HepG2 (cell line): ENCODE data around the gene PODXL. TPM values are rescaled to one million over a fixed set of nuclear protein-coding genes. Genes with fewer than 3 reads are reported as not detected.

ENCODE experiments used
- ATAC-seq: fragments of 200-7000 bp; cut with Tn5 transposase; 3 replicates; pipeline ENCODE4 v1.9.1; 2020; ENCODE audit warnings: mild to moderate bottlenecking, moderate library complexity
- BruUV-seq: library from RNA; stranded (reverse); fragments of 400-500 nt; replicated peaks from 2 replicates; lab custom pipeline; 2021; lab: Mats Ljungman, UMichigan
- CTCF ChIA-PET: fragments of 300-600 bp; formaldehyde crosslinking; extraction: SDS; loops from one replicate; lab custom pipeline; 2021; ENCODE audit warnings: low total read pairs, inconsistent platforms, low intra/inter-chr PET ratio; lab: Yijun Ruan, JAX
- POLR2A ChIA-PET: fragments of 350-600 bp; sonication (Branson Sonifier 250); formaldehyde crosslinking; loops from one replicate; lab custom pipeline; 2020; ENCODE audit warnings: antibody characterized with exemption, inconsistent platforms; lab: Yijun Ruan, JAX
- DNase-seq: peaks from one replicate; pipeline ENCODE4 v3.0.0-alpha.2; 2015; ENCODE audit warnings: low spot score
- FAIRE-seq: peaks from 3 replicates; lab custom pipeline; 2011; peaks lifted over from hg19 to GRCh38; lab: Jason Lieb, UNC
- H2AFZ ChIP-seq: one replicate; pipeline ENCODE4 v1.6.1; 2011; ENCODE audit warnings: low read length, inconsistent platforms
- H3K27ac ChIP-seq: fragments of 300-600 bp; 3 replicates; pipeline ENCODE4 v1.8.0; 2011; ENCODE audit warnings: mixed run types, mild to moderate bottlenecking, mixed read lengths, low read length, inconsistent platforms; ENCODE audit not compliant: insufficient read depth; ENCODE audit errors: extremely low read length
- H3K27me3 ChIP-seq, 2 experiments: fragments of 200-600 bp in 1 of 2; 2 replicates in 1 of 2; 3 replicates in 1 of 2; pipeline versions ENCODE4 v1.6.0 to v1.8.0; 2011; ENCODE audit warnings: low read length in 2 of 2, mild to moderate bottlenecking in 2 of 2, moderate library complexity in 2 of 2, inconsistent platforms in 1 of 2; ENCODE audit not compliant: insufficient read depth in 2 of 2, control insufficient read depth in 1 of 2
- H3K36me3 ChIP-seq, 2 experiments: fragments of 200-600 bp in 1 of 2; replicated peaks in 1 of 2; 2 replicates in 1 of 2; 3 replicates in 1 of 2; pipeline versions ENCODE4 v1.5.1 to v1.8.0; 2011; ENCODE audit warnings: low read length in 2 of 2, inconsistent platforms in 1 of 2; ENCODE audit not compliant: insufficient read depth in 2 of 2, control insufficient read depth in 1 of 2
- H3K4me1 ChIP-seq: 2 replicates; pipeline ENCODE4 v1.5.1; 2012; ENCODE audit warnings: low read length, inconsistent platforms; ENCODE audit not compliant: insufficient read depth
- H3K4me2 ChIP-seq: 2 replicates; pipeline ENCODE4 v1.6.0; 2011; ENCODE audit warnings: low read depth, low read length, inconsistent platforms
- H3K4me3 ChIP-seq, 3 experiments: fragments of 200-600 bp in 1 of 3; sonication (generic), shearing (Covaris generic) in 1 of 3; replicated peaks in 1 of 3; 2 replicates each; pipeline ENCODE4 v1.5.1; 2011 to 2016; ENCODE audit warnings: low read length in 3 of 3, inconsistent platforms in 2 of 3, low read depth in 2 of 3, mild to moderate bottlenecking in 2 of 3, control low read depth in 1 of 3, mixed read lengths in 1 of 3; ENCODE audit not compliant: insufficient read depth in 1 of 3
- H3K79me2 ChIP-seq: one replicate; pipeline ENCODE4 v1.6.1; 2011; ENCODE audit warnings: low read length, inconsistent platforms; ENCODE audit not compliant: insufficient read depth
- H3K9ac ChIP-seq: 2 replicates; pipeline ENCODE4 v1.6.0; 2011; ENCODE audit warnings: mild to moderate bottlenecking, low read depth, low read length, inconsistent platforms; ENCODE audit not compliant: insufficient read depth
- H3K9me3 ChIP-seq: 2 replicates; pipeline ENCODE4 v1.5.1; 2012; ENCODE audit warnings: mild to moderate bottlenecking, low read length
- H4K20me1 ChIP-seq: 2 replicates; pipeline ENCODE4 v1.6.0; 2011; ENCODE audit warnings: inconsistent platforms, mild to moderate bottlenecking, low read length, moderate library complexity; ENCODE audit not compliant: insufficient read depth
- ETS1 ChIP-seq: sonication (generic); formaldehyde crosslinking; IDR thresholded peaks from 2 replicates; pipeline ENCODE4 v1.4.0; 2020; ENCODE audit warnings: missing genetic modification reagents
- GATAD1 ChIP-seq: IDR thresholded peaks from 2 replicates; pipeline ENCODE4 v1.6.1; 2016; ENCODE audit warnings: missing genetic modification reagents, missing compliant biosample characterization
- GPN1 ChIP-seq: sonication (generic); formaldehyde crosslinking; IDR thresholded peaks from 2 replicates; pipeline ENCODE4 v1.5.1; 2020; ENCODE audit warnings: missing genetic modification reagents, borderline replicate concordance
- KDM5A ChIP-seq: fragments of 200-600 bp; sonication (generic); IDR thresholded peaks from 2 replicates; pipeline ENCODE4 v1.7.0; 2018; ENCODE audit warnings: antibody characterized with exemption, mild to moderate bottlenecking, low read length, borderline replicate concordance
- KLF13 ChIP-seq: sonication (generic); formaldehyde crosslinking; IDR thresholded peaks from 2 replicates; pipeline ENCODE4 v1.4.0; 2020; ENCODE audit warnings: mild to moderate bottlenecking, missing genetic modification reagents
- POLR2AphosphoS5 ChIP-seq: IDR thresholded peaks from 2 replicates; pipeline ENCODE4 v1.6.1; 2012; ENCODE audit warnings: low read depth, low read length
- SRY ChIP-seq: sonication (generic); formaldehyde crosslinking; IDR thresholded peaks from 2 replicates; pipeline ENCODE4 v1.8.0; 2022; ENCODE audit warnings: mild to moderate bottlenecking, missing genetic modification reagents
- ZNF329 ChIP-seq: sonication (generic); formaldehyde crosslinking; IDR thresholded peaks from 2 replicates; pipeline ENCODE4 v1.9.0; 2021; ENCODE audit warnings: low read depth, mild to moderate bottlenecking, missing genetic modification reagents
- ZNF839 ChIP-seq: sonication (generic); formaldehyde crosslinking; IDR thresholded peaks from 2 replicates; pipeline ENCODE4 v1.4.0; 2020; ENCODE audit warnings: missing genetic modification reagents, mild to moderate bottlenecking, borderline replicate concordance
- ZSCAN25 ChIP-seq: sonication (generic); formaldehyde crosslinking; IDR thresholded peaks from 2 replicates; pipeline ENCODE4 v1.8.0; 2022; ENCODE audit warnings: mild to moderate bottlenecking, missing genetic modification reagents
- WGBS: methylation state at CpG from one replicate; pipeline ENCODE4 v1.1.6; 2017; ENCODE audit warnings: low lambda C conversion rate; 5-methylcytosine and 5-hydroxymethylcytosine counted together
- in situ Hi-C: cut with HindIII; loops from 2 replicates; pipeline ENCODE4 v1.10.0; 2017; ENCODE audit warnings: low pct_unique_long_range_greater_than_20kb; ENCODE audit not compliant: extremely low pct_ligation_motif_present
- intact Hi-C: fragments of 100-400 bp; cut with micrococcal nuclease; formaldehyde crosslinking; loops from one replicate; pipeline ENCODE4 v1.10.0; 2022; ENCODE audit not compliant: unreplicated experiment
- polyA plus RNA-seq, 8 experiments: library from polyadenylated mRNA; depleted of rRNA in 3 of 8; stranded (reverse) in 7 of 8; unstranded in 1 of 8; fragments of >200 nt; fragmentation: Illumina TruSeq in 4 of 8; extraction: Trizol in 4 of 8; gene quantifications; 2 replicates each; pipeline versions ENCODE4 v1.2.1 to v1.2.3, GENCODE V29; 2011 to 2016; ENCODE audit warnings: low read depth in 4 of 8, missing spikeins in 1 of 8, mixed read lengths in 1 of 8; ENCODE audit not compliant: insufficient read depth in 1 of 8
- total RNA-seq, 5 experiments: library from RNA; depleted of rRNA; stranded (reverse); fragments of >200 nt; fragmentation: Illumina TruSeq; extraction: Trizol; gene quantifications; 2 replicates each; pipeline ENCODE4 v1.2.3, GENCODE V29; 2016; ENCODE audit warnings: low read depth in 1 of 5

PODXL gene
- total and polyA plus RNA-seq, 2 of the 13 experiments (the other 11 are each of a cell fraction or from before 2014, with no cell fraction given) = 0.22 to 0.54 TPM

GRCh38 chr7:131596785-131597184 lies 40.4 kb upstream of the PODXL start:
- no peaks in the 10 kb centered on the region for H3K9me3 ChIP-seq
- CTCF ChIA-PET = no interaction called here
- FAIRE-seq (no peak), ATAC-seq (no peak), DNase-seq (no peak)
- H3K4me2 ChIP-seq = no peak overlapping the region
- no TSS peak for BruUV-seq
- no peaks in the 10 kb centered on the region for H3K36me3 ChIP-seq
- H3K27ac ChIP-seq = no peak overlapping the region
- no peak overlapping the region for H3K9ac ChIP-seq
- no peak for TF ChIP-seq ZSCAN25
- TF ChIP-seq POLR2AphosphoS5 = no peak
- no peak for TF ChIP-seq GATAD1 (CRISPR knock-in tag)
- no peak for TF ChIP-seq ETS1 (CRISPR knock-in tag)
- no peak for TF ChIP-seq ZNF329
- TF ChIP-seq SRY (CRISPR knock-in tag) = no peak
- no peak for TF ChIP-seq ZNF839 (CRISPR knock-in tag)
- no peak for TF ChIP-seq KLF13 (CRISPR knock-in tag)
- no peak for TF ChIP-seq GPN1 (CRISPR knock-in tag)
- TF ChIP-seq KDM5A = no peak
- no peak overlapping the region for H3K4me3 ChIP-seq
- WGBS = 10% methylated on average over 6 of the region's 6 CpGs
- no peak overlapping the region for H2AFZ ChIP-seq
- in situ Hi-C loops = no loop called here
- intact Hi-C loops = no loop called here
- no peaks in the 10 kb centered on the region for H3K79me2 ChIP-seq
- no peaks in the 10 kb centered on the region for H4K20me1 ChIP-seq
- POLR2A ChIA-PET = no interaction called here
- H3K4me1 ChIP-seq = no peaks in the 10 kb centered on the region
- peaks cover 2 to 9% of the 10 kb centered on the region in 2 experiments; a peak in 2 of 5 replicates for H3K27me3 ChIP-seq
